HT1080 (cell line): ENCODE measurements around the gene EPHA1. TPM values are rescaled to one million over a fixed set of nuclear protein-coding genes. Genes with fewer than 3 reads are reported as not detected.

ENCODE experiments used
- DNase-seq: peaks from one replicate; pipeline ENCODE4 v3.0.0-alpha.2; 2015; ENCODE audit warnings: low read depth
- total RNA-seq: library from RNA; depleted of rRNA; stranded (reverse); fragments of >200 nt; shearing (Covaris generic); gene quantifications from 2 replicates; pipeline ENCODE4 v1.2.3, GENCODE V29; 2014

Gene EPHA1
- total RNA-seq, 1 experiment from 2014 or later = 0.31 TPM

GRCh38 chr7:143390104-143390772 is 18.4 kb downstream of the EPHA1 start:
- DNase-seq = no peak

GRCh38 chr7:143389316-143390103 is 19.1 kb downstream of the EPHA1 start:
- DNase-seq = no peak

GRCh38 chr7:143388491-143389101 is 20.1 kb downstream of the EPHA1 start:
- DNase-seq = no peak

GRCh38 chr7:143388051-143388450 is 20.6 kb downstream of the EPHA1 start:
- DNase-seq = no peak

- DNase-seq = no peak
Observed at GRCh38 chr7:143387156-143387975, 21.3 kb downstream of the EPHA1 start.

GRCh38 chr7:143385891-143386781 is 22.5 kb downstream of the EPHA1 start:
- no peak for DNase-seq

- no peak for DNase-seq
Observed at GRCh38 chr7:143384661-143385631, 23.7 kb downstream of the EPHA1 start.

GRCh38 chr7:143384148-143384547 is 24.5 kb downstream of the EPHA1 start:
- no peak for DNase-seq

GRCh38 chr7:143383642-143383957 is 25.1 kb downstream of the EPHA1 start:
- DNase-seq = no peak

- no peak for DNase-seq
Observed at GRCh38 chr7:143382791-143383641, 25.6 kb downstream of the EPHA1 start.

GRCh38 chr7:143382126-143382790 is 26.4 kb downstream of the EPHA1 start:
- DNase-seq = no peak

GRCh38 chr7:143381427-143382125 is 27.1 kb downstream of the EPHA1 start:
- DNase-seq = no peak

GRCh38 chr7:143380646-143381426 is 27.8 kb downstream of the EPHA1 start, which contains the start of gene ZYX:
TSS of gene ZYX (plus strand) at chr7:143381345. CDS start at chr7:143381572, 227 bp downstream.
- DNase-seq = peak; percentile 86

- DNase-seq = peak; percentile 86
Observed at GRCh38 chr7:143380260-143380645, 28.4 kb downstream of the EPHA1 start.

- DNase-seq = no peak
Observed at GRCh38 chr7:143379611-143380259, 28.9 kb downstream of the EPHA1 start.

GRCh38 chr7:143376396-143376795 is 32.3 kb downstream of the EPHA1 start:
- no peak for DNase-seq
